Astrocyte (in vitro differentiated cells and primary cell): ENCODE results near the gene CARD14.

Experiments
- EZH2 ChIP-seq: IDR thresholded peaks from 2 replicates; pipeline ENCODE4 v1.6.1; 2012; ENCODE audit warnings: mild to moderate bottlenecking, low read length, inconsistent platforms; ENCODE audit not compliant: insufficient read depth
- TF ChIP-seq, protein P1 (sequence below): IDR thresholded peaks from 2 replicates; pipeline ENCODE4 v1.5.1; 2011; ENCODE audit warnings: low read depth, mild to moderate bottlenecking, inconsistent platforms, low read length, moderate library complexity; ENCODE audit not compliant: insufficient read depth

DNA sequence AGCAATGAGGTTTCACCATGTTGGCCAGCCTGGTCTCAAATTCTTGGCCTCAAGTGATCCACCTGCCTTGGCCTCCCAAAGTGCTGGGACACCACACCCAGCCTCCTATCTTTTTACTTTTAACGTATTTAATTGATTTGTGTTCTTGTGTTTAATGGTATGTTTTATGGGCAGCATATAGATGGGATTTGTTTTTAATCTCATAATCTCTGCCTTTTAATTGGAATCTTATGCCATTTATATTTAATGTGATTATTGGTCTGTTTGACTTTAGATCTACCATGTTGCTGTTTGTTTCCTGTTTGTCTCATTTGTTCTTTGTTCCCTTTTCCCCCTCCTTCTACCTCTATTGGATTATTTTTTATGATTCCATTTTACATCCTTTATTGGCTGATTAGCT, 62.6 kb downstream of the CARD14 start:
- TF ChIP-seq, protein P1, sequence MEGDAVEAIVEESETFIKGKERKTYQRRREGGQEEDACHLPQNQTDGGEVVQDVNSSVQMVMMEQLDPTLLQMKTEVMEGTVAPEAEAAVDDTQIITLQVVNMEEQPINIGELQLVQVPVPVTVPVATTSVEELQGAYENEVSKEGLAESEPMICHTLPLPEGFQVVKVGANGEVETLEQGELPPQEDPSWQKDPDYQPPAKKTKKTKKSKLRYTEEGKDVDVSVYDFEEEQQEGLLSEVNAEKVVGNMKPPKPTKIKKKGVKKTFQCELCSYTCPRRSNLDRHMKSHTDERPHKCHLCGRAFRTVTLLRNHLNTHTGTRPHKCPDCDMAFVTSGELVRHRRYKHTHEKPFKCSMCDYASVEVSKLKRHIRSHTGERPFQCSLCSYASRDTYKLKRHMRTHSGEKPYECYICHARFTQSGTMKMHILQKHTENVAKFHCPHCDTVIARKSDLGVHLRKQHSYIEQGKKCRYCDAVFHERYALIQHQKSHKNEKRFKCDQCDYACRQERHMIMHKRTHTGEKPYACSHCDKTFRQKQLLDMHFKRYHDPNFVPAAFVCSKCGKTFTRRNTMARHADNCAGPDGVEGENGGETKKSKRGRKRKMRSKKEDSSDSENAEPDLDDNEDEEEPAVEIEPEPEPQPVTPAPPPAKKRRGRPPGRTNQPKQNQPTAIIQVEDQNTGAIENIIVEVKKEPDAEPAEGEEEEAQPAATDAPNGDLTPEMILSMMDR, result no peak
- no peak for TF ChIP-seq EZH2
